PFSK-1 (cell line): Measurements from ENCODE around the gene FLNC.

Source experiments
- FOXP2 ChIP-seq: optimal IDR thresholded peaks from 2 replicates; pipeline ENCODE3; 2011; ENCODE audit warnings: borderline replicate concordance, control low read depth, inconsistent platforms; ENCODE audit not compliant: insufficient read depth; ENCODE audit errors: extremely low read length, extremely low read depth
- POLR2AphosphoS5 ChIP-seq: IDR thresholded peaks from 2 replicates; pipeline ENCODE4 v1.6.1; 2012; ENCODE audit warnings: low read depth, mild to moderate bottlenecking, control low read depth, low read length, moderate library complexity
- SIN3A ChIP-seq: IDR thresholded peaks from 2 replicates; pipeline ENCODE4 v1.6.1; 2012; ENCODE audit warnings: mild to moderate bottlenecking, low read length, moderate library complexity, borderline replicate concordance; ENCODE audit not compliant: insufficient read depth
- TAF1 ChIP-seq: IDR thresholded peaks from 2 replicates; pipeline ENCODE4 v1.6.1; 2012; ENCODE audit warnings: low read length, control low read depth, borderline replicate concordance; ENCODE audit not compliant: insufficient read depth
- TF ChIP-seq, protein P1 (sequence below), 2 experiments: IDR thresholded peaks; 2 replicates each; pipeline versions ENCODE4 v1.6.1 to v1.8.0; 2011 to 2012; ENCODE audit warnings: low read depth in 2 of 2, low read length in 2 of 2, control low read depth in 1 of 2, inconsistent platforms in 1 of 2, mild to moderate bottlenecking in 1 of 2, moderate library complexity in 1 of 2; ENCODE audit not compliant: insufficient read depth in 1 of 2

FLNC gene

DNA sequence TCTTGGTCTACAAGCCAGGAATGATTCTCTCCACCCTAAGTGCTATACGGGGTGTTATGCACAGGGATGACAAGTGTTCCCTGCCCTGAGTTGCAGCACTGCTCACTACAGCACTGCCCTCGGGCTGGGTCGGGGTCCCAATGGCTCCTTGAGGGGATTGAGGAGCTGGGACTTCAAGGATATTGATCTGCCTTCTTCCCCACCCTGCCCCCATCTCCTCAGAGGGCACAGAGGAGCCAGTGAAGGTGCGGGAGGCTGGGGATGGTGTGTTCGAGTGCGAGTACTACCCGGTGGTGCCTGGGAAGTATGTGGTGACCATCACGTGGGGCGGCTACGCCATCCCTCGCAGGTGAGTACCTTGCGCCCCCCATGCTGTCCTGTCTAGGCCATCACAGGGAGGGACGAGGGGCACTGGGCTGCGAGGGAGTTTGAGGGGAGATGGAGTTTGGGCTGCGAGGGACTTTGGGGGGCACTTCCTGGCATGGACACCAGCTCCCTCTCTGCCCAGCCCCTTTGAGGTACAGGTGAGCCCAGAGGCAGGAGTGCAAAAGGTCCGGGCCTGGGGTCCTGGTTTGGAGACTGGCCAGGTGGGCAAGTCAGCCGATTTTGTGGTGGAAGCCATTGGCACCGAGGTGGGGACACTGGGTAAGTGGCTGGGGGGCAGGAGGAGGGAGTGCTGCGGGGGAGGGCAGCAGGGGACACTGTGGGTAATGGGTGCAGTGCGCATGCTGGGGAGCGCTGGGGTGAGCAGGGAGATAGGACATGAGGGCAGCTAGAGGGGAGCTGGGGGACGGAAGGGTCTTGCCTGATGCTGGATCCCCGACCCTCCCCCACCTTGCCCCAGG lies 10.3 kb downstream of the FLNC start:
- TF ChIP-seq, protein P1, sequence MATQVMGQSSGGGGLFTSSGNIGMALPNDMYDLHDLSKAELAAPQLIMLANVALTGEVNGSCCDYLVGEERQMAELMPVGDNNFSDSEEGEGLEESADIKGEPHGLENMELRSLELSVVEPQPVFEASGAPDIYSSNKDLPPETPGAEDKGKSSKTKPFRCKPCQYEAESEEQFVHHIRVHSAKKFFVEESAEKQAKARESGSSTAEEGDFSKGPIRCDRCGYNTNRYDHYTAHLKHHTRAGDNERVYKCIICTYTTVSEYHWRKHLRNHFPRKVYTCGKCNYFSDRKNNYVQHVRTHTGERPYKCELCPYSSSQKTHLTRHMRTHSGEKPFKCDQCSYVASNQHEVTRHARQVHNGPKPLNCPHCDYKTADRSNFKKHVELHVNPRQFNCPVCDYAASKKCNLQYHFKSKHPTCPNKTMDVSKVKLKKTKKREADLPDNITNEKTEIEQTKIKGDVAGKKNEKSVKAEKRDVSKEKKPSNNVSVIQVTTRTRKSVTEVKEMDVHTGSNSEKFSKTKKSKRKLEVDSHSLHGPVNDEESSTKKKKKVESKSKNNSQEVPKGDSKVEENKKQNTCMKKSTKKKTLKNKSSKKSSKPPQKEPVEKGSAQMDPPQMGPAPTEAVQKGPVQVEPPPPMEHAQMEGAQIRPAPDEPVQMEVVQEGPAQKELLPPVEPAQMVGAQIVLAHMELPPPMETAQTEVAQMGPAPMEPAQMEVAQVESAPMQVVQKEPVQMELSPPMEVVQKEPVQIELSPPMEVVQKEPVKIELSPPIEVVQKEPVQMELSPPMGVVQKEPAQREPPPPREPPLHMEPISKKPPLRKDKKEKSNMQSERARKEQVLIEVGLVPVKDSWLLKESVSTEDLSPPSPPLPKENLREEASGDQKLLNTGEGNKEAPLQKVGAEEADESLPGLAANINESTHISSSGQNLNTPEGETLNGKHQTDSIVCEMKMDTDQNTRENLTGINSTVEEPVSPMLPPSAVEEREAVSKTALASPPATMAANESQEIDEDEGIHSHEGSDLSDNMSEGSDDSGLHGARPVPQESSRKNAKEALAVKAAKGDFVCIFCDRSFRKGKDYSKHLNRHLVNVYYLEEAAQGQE (IDR thresholded peaks at IDR 0.05; ENCODE audit: insufficient read depth in 1 of 2, low read depth in 2 of 2, low read length in 2 of 2) = no peak
- TF ChIP-seq POLR2AphosphoS5 (no peak), TAF1 (no peak), SIN3A (no peak), FOXP2 (no peak)

DNA sequence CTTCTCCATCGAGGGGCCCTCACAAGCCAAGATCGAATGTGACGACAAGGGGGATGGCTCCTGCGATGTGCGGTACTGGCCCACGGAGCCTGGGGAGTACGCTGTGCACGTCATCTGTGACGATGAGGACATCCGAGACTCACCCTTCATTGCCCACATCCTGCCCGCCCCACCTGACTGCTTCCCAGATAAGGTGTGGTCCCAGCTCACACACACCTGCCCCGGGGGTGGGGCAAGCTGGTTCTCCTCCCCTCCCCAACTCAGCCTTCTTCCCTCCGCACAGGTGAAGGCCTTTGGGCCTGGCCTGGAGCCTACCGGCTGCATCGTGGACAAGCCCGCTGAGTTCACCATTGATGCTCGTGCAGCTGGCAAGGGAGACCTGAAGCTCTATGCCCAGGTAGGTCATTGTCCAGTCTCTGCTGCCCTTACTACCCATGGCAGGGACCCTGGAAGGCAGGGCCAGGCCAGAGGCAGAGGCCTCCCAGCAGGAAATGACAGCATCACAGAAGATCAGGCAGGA lies 11.0 kb downstream of the FLNC start:
- TF ChIP-seq, protein P1 (IDR thresholded peaks at IDR 0.05; ENCODE audit: insufficient read depth in 1 of 2, low read depth in 2 of 2, low read length in 2 of 2) = no peak
- TF ChIP-seq TAF1 = no peak
- TF ChIP-seq POLR2AphosphoS5 = no peak
- TF ChIP-seq FOXP2 = no peak
- TF ChIP-seq SIN3A = no peak

DNA sequence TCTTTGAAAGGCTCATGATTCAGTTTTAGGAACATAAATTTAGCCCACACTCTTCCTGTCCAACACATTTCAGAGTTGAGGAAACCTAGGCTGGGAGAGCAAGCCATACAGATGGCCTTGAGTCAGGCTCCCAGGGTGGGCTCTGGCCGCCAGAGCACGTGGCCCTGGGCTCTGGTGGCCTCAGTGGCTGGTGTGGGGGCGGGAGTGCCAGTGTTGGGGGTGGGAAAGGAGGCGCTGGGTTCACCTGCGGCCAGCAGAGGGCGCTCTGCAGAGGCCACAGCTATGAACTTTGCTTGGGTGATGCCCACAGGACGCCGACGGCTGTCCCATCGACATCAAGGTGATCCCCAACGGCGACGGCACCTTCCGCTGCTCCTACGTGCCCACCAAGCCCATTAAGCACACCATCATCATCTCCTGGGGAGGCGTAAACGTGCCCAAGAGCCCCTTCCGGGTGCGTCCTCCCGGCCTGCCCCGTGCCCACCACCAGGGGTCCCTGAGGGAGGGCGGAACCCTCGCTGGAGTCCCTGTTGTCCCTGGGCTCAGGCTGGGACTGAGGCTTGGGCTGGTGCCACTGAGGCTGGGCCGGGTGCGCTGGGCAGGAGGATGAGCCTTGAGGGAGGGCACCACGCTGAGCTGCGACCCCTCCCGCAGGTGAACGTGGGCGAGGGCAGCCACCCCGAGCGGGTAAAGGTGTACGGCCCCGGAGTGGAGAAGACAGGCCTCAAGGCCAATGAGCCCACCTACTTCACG lies 11.9 kb downstream of the FLNC start:
- TF ChIP-seq SIN3A (no peak), POLR2AphosphoS5 (no peak), TAF1 (no peak), FOXP2 (no peak)
- TF ChIP-seq, protein P1 (IDR thresholded peaks at IDR 0.05; ENCODE audit: insufficient read depth in 1 of 2, low read depth in 2 of 2, low read length in 2 of 2) = no peak

DNA sequence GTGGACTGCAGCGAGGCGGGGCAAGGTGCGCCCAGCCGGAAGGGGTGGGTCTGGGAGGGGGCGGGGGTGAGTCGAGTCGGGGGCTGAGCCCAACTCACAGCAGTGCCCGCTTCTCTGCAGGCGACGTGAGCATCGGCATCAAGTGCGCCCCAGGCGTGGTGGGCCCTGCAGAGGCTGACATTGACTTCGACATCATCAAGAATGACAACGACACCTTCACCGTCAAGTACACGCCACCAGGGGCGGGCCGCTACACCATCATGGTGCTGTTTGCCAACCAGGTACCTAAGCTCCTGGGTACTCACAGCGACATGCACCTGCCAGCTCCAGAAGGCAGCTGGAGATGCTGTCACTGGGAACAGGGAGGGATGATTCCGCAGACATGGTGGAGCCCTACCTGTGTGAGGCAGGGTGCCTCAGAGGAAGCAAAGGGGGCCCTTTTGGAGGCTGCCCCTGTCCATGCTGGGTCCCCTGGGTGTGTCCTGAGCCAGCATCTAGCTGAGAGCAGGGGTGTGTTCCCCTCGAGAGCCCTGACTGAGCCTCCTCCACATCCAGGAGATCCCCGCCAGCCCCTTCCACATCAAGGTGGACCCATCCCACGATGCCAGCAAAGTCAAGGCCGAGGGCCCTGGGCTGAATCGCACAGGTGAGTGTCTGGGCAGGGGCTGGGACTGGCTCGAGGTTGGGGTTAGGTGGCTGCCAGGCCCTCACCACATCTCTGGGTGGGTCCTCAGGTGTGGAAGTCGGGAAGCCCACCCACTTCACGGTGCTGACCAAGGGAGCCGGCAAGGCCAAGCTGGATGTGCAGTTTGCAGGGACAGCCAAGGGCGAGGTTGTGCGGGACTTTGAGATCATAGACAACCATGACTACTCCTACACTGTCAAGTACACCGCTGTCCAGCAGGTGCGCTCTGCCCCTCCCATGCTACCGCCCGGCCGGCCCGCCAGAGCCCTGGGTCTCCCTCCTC lies 12.8 kb downstream of the FLNC start:
- TF ChIP-seq TAF1 (no peak), FOXP2 (no peak)
- TF ChIP-seq, protein P1 (IDR thresholded peaks at IDR 0.05; ENCODE audit: insufficient read depth in 1 of 2, low read depth in 2 of 2, low read length in 2 of 2) = no peak
